SK-N-MC (cell line): Measurements from ENCODE around the gene GPR108.

Experiments
- DNase-seq: peaks from one replicate; pipeline ENCODE4 v3.0.0-alpha.2; 2011; ENCODE audit warnings: low read depth, low spot score
- H3K27ac ChIP-seq: fragments of 200-600 bp; sonication (generic); 2 replicates; pipeline ENCODE4 v1.5.1; 2016; ENCODE audit warnings: mixed run types
- H3K36me3 ChIP-seq: fragments of 200-600 bp; sonication (generic); 2 replicates; pipeline ENCODE4 v1.6.1; 2017; ENCODE audit warnings: antibody characterized with exemption, low read length, mixed read lengths; ENCODE audit not compliant: insufficient read depth
- H3K4me3 ChIP-seq: fragments of 200-600 bp; sonication (generic); 2 replicates; pipeline ENCODE4 v1.5.1; 2016
- H3K9ac ChIP-seq: fragments of 200-600 bp; sonication (generic); 2 replicates; pipeline ENCODE4 v1.8.0; 2017; ENCODE audit warnings: mixed run types, mixed read lengths; ENCODE audit not compliant: insufficient read length
- H3K9me3 ChIP-seq: fragments of 200-600 bp; sonication (generic); 2 replicates; pipeline ENCODE4 v1.6.1; 2017; ENCODE audit warnings: low read depth, mild to moderate bottlenecking, antibody characterized with exemption, low read length, moderate library complexity, mixed read lengths
- EZH2 ChIP-seq: fragments of 200-600 bp; sonication (generic); IDR thresholded peaks from one replicate; pipeline ENCODE4 v1.6.1; 2017; ENCODE audit warnings: antibody characterized with exemption
- FOXP2 ChIP-seq: optimal IDR thresholded peaks from 2 replicates; pipeline ENCODE3; 2011; ENCODE audit warnings: mild to moderate bottlenecking, moderate library complexity; ENCODE audit not compliant: insufficient read depth; ENCODE audit errors: extremely low read length, control extremely low read depth
- POLR2AphosphoS5 ChIP-seq: IDR thresholded peaks from 2 replicates; pipeline ENCODE4 v1.6.1; 2012; ENCODE audit warnings: mild to moderate bottlenecking, low read depth, low read length, borderline replicate concordance

Gene GPR108

DNA sequence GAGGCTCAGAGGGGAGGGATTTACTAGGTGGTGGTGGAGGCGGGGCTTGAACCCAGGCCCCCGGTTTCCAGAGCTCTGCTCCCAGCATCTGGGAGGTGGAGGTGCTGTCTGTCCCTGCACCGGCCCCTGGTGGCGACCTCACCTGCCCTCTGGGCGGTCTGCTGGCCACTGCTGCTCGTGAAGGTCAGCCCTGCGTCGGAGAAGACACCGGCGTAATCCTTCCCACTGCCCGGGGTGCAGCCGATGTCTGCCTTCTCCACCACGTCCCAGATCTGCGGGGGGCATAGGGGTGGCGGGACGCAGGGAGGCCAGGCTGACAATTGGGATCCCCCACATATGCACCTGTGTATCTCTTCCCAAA is 29.7 kb downstream of the GPR108 start:
- Histone ChIP-seq H3K9me3 (no peaks in the 10 kb centered on the region), H3K36me3 (no peaks in the 10 kb centered on the region), H3K27ac (no peak overlapping the region), H3K9ac (no peak overlapping the region), H3K4me3 (no peak overlapping the region)
- DNase-seq: no peak
- TF ChIP-seq FOXP2: no peak

GRCh38 chr19:6707011-6707657 is 30.2 kb downstream of the GPR108 start:
- H3K9me3 ChIP-seq: no peaks in the 10 kb centered on the region
- TF ChIP-seq FOXP2: no peak
- no peak for TF ChIP-seq POLR2AphosphoS5
- no peak for TF ChIP-seq EZH2
- no peaks in the 10 kb centered on the region for H3K36me3 ChIP-seq
- H3K4me3 ChIP-seq: no peak overlapping the region
- H3K27ac ChIP-seq: no peak overlapping the region
- no peak overlapping the region for H3K9ac ChIP-seq
- DNase-seq: no peak

GRCh38 chr19:6706633-6706958 is 30.8 kb downstream of the GPR108 start:
- no peak overlapping the region for H3K4me3 ChIP-seq
- DNase-seq: no peak
- TF ChIP-seq FOXP2 (no peak), POLR2AphosphoS5 (no peak), EZH2 (no peak)
- H3K36me3 ChIP-seq: no peaks in the 10 kb centered on the region
- H3K9me3 ChIP-seq: no peaks in the 10 kb centered on the region
- H3K9ac ChIP-seq: no peak overlapping the region
- no peak overlapping the region for H3K27ac ChIP-seq

- Histone ChIP-seq H3K36me3 (no peaks in the 10 kb centered on the region), H3K9ac (no peak overlapping the region), H3K27ac (no peak overlapping the region), H3K9me3 (no peaks in the 10 kb centered on the region), H3K4me3 (no peak overlapping the region)
- no peak for DNase-seq
- no peak for TF ChIP-seq EZH2
- no peak for TF ChIP-seq POLR2AphosphoS5
- no peak for TF ChIP-seq FOXP2
Measured at GRCh38 chr19:6705931-6706632, 31.3 kb downstream of the GPR108 start.

- Histone ChIP-seq H3K4me3 (no peak overlapping the region), H3K27ac (no peak overlapping the region), H3K9ac (no peak overlapping the region), H3K36me3 (no peaks in the 10 kb centered on the region), H3K9me3 (no peaks in the 10 kb centered on the region)
- no peak for DNase-seq
- TF ChIP-seq POLR2AphosphoS5 (no peak), FOXP2 (no peak), EZH2 (no peak)
Measured at GRCh38 chr19:6700586-6701316, 36.6 kb downstream of the GPR108 start.

- no peak for DNase-seq
- Histone ChIP-seq H3K4me3 (no peak overlapping the region), H3K9ac (no peak overlapping the region), H3K36me3 (no peaks in the 10 kb centered on the region), H3K9me3 (no peaks in the 10 kb centered on the region), H3K27ac (no peak overlapping the region)
- TF ChIP-seq POLR2AphosphoS5: no peak
- no peak for TF ChIP-seq EZH2
- TF ChIP-seq FOXP2: no peak
Measured at GRCh38 chr19:6699935-6700334, 37.4 kb downstream of the GPR108 start.

DNA sequence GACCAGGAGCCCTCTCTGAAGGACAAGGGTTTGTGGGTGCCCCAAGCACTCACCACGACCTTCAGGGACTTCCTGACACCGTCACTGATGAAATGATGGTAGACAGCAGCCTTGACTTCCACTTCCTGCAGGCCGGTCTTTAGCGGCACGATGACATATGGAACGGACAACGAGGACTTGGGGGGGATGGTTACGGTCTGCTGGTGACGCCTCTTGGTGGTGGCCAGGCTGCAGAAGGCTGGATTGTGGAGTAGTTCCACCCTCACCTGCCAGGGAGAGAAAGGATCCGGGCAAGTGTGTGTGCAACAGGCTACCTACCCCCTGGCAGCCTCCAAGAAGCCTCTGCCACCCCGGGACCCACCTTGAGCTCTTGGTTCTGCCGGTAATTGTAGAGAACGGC is 40.1 kb downstream of the GPR108 start:
- no peaks in the 10 kb centered on the region for H3K9me3 ChIP-seq
- no peak for DNase-seq
- TF ChIP-seq POLR2AphosphoS5: no peak
- TF ChIP-seq FOXP2: no peak
- TF ChIP-seq EZH2: no peak
- no peak overlapping the region for H3K4me3 ChIP-seq
- no peak overlapping the region for H3K9ac ChIP-seq
- H3K27ac ChIP-seq: no peak overlapping the region
- H3K36me3 ChIP-seq: no peaks in the 10 kb centered on the region

GRCh38 chr19:6696239-6696820 is 41.0 kb downstream of the GPR108 start:
- no peak overlapping the region for H3K27ac ChIP-seq
- DNase-seq: no peak
- H3K4me3 ChIP-seq: no peak overlapping the region
- H3K36me3 ChIP-seq: no peaks in the 10 kb centered on the region
- H3K9me3 ChIP-seq: no peaks in the 10 kb centered on the region
- TF ChIP-seq EZH2: no peak
- TF ChIP-seq POLR2AphosphoS5: no peak
- no peak for TF ChIP-seq FOXP2
- no peak overlapping the region for H3K9ac ChIP-seq
